H1 (cell line): ENCODE data around the gene ARRB1. TPM values are rescaled to one million over a fixed set of nuclear protein-coding genes. Genes with fewer than 3 reads are reported as not detected.

ENCODE experiments used
- BCL11A ChIP-seq, 2 experiments: IDR thresholded peaks; one replicate each; pipeline ENCODE4 v1.6.1; 2011; ENCODE audit warnings: low read depth in 2 of 2, low read length in 2 of 2, mild to moderate bottlenecking in 2 of 2
- CBX8 ChIP-seq: fragments of 300-800, 300-1000 bp; sonication (generic); IDR thresholded peaks from 2 replicates; pipeline ENCODE4 v1.7.1; 2016; ENCODE audit warnings: low read depth, low read length, borderline replicate concordance
- SUZ12 ChIP-seq: fragments of 200-600 bp; sonication (generic); IDR thresholded peaks from 2 replicates; pipeline ENCODE4 v1.6.1; 2012; ENCODE audit warnings: mild to moderate bottlenecking, inconsistent platforms, low read length, moderate library complexity, mixed read lengths
- TAF7 ChIP-seq: optimal IDR thresholded peaks from 2 replicates; pipeline ENCODE3; 2011; ENCODE audit warnings: low read depth, mild to moderate bottlenecking, inconsistent platforms, low read length, moderate library complexity, borderline replicate concordance
- TCF12 ChIP-seq: IDR thresholded peaks from 2 replicates; pipeline ENCODE4 v1.6.1; 2011; ENCODE audit warnings: low read depth, mild to moderate bottlenecking, low read length
- YY1 ChIP-seq: IDR thresholded peaks from 2 replicates; pipeline ENCODE4 v1.6.1; 2011; ENCODE audit warnings: low read depth, mild to moderate bottlenecking, low read length
- polyA plus RNA-seq, 7 experiments: library from polyadenylated mRNA; depleted of rRNA in 3 of 7; stranded (reverse) in 5 of 7; unstranded in 2 of 7; fragments of >200 nt in 5 of 7; fragments of 200-250 nt in 2 of 7; gene quantifications; 1 replicate in 5 of 7; 2 replicates in 1 of 7; 4 replicates in 1 of 7; pipeline versions ENCODE4 v1.2.1 to v1.2.3, GENCODE V29; 2011 to 2013; ENCODE audit warnings: missing spikeins in 2 of 7, mixed read lengths in 2 of 7
- total RNA-seq: library from RNA; stranded (reverse); fragmentation: NEBNext Ultra II Directional; extraction: Animal tissue kit (Norgen Biotek cat#: 25700); gene quantifications from 2 replicates; pipeline ENCODE4 v1.2.1, GENCODE V29; 2021

ARRB1 gene
- total and polyA plus RNA-seq, 2 of the 8 experiments (the other 6 are each of a cell fraction or from before 2014, with no cell fraction given): 9.4 to 31.8 TPM

GRCh38 chr11:75312346-75312745 lies 39.1 kb downstream of the ARRB1 start (continued):
- TF ChIP-seq TCF12 (no peak), CBX8 (no peak), SUZ12 (no peak), YY1 (no peak), TAF7 (no peak), BCL11A (IDR thresholded peaks at IDR 0.05; ENCODE audit: low read depth in 2 of 2, low read length in 2 of 2) (no peak)
